GM23338 (cell line): ENCODE results near the gene LRRC10B.

Experiments
- CTCF ChIP-seq, 2 experiments: fragments of 200-600 bp in 1 of 2; sonication (generic) in 1 of 2; conservative IDR thresholded peaks; 2 replicates each; pipeline versions ENCODE4 v1.5.1 to v1.6.1; 2016 to 2017; ENCODE audit warnings: antibody characterized with exemption in 2 of 2, low read depth in 2 of 2, mild to moderate bottlenecking in 2 of 2, moderate library complexity in 1 of 2
- EZH2 ChIP-seq: fragments of 200-600 bp; sonication (generic); IDR thresholded peaks from one replicate; pipeline ENCODE4 v1.8.0; 2017; ENCODE audit warnings: antibody characterized with exemption, mild to moderate bottlenecking, low read depth; ENCODE audit not compliant: unreplicated experiment
- JUNB ChIP-seq: IDR thresholded peaks from one replicate; pipeline ENCODE4 v1.6.1; 2016; ENCODE audit warnings: antibody characterized with exemption; ENCODE audit not compliant: unreplicated experiment

- TF ChIP-seq CTCF (conservative IDR thresholded peaks at IDR 0.05; ENCODE audit: low read depth in 2 of 2) (no peak), EZH2 (no peak), JUNB (no peak)
Measured at GRCh38 chr11:61543606-61544306, 35.2 kb downstream of the LRRC10B start.
